ENCODE results near the gene PPP1R12B. TPM values are rescaled to one million over a fixed set of nuclear protein-coding genes. Genes with fewer than 3 reads are reported as not detected.
"Not testable (repeated sequence)": the region's sequence is repeated elsewhere in the genome, so short reads cannot be mapped to it uniquely, and the experiment has no call there.

PPP1R12B gene
- total RNA-seq, 1 donor from 2014 or later, result 79.0 TPM

DNA sequence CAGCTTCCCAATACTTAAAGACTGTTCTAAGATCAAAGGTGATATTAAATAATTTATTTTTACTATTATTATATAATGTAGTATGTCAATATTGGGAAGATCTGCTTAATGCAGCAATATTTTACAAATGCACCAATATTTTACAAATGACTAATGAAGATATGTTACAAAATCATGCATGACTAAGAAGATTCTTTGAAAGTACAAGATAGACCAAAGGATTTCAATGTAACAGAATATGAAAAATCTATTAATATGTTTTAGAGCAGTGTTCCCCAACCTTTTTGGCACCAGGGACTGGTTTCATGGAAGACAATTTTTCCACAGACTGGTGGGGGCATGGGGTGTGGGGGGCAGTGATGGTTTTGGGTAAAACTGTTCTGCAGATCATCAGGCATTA is 132.1 kb downstream of the PPP1R12B start:
- DNase-seq (ENCODE audit: low spot score), result not testable (repeated sequence)

DNA sequence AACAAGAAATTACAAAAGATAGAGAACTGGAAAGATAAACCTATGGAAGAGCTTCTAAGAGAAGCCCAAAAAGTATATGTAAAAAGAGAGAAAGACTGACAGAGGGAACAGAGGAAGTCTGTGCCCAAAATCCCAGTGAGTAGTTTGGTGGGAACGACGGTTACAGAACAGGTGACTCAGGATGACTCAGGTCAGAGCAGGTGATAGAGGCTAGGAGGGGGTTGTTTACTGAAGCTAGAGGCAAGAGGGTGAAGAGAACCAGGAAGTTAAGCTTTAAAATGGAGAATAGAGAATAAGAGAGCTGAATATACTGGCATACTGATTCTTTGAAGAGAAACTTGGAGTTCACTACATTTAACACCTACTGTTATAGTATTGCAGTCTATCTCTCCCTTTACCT is 134.9 kb downstream of the PPP1R12B start:
- DNase-seq (ENCODE audit: low spot score), result not testable (repeated sequence)

DNA sequence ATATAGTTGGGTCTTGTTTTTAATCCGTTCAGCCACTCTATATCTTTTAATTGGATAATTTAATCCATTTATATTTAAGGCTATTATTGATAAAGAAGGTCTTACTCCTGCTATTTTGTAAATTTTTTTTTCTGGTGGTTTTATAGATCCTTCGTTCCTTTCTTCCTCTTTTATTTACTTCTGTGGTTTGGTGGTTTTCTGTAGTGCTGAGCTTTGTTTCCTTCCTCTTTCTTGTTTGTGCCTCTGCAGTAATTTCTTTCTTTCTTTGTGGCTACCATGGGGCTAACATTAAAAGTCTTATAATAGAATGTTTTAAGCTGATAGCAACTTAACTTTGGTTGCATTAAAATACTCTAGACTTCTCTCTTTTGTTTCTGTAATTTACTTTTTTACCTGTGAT is 135.5 kb downstream of the PPP1R12B start:
- not testable (repeated sequence) for DNase-seq (ENCODE audit: low spot score)

DNA sequence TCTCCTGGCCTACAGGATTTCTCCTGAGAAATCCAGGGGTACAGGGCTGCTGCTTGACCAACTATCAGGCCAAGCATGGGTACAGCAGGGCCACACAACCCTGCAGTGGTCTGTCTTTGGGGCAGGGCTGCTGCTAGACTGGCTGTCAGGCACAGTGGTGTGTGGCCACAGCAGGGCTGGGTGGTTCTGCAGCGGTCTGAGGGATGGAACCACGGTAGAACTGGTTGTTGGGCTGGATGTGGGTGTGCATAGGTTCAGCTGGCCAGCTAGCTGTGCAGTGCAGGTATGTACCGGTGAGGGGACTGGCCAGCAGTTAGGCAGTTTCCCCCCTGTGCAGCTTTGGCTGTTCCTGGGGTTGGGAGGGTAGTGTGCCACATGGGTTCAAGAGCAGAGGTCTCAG is 136.3 kb downstream of the PPP1R12B start:
- not testable (repeated sequence) for DNase-seq (ENCODE audit: low spot score)

DNA sequence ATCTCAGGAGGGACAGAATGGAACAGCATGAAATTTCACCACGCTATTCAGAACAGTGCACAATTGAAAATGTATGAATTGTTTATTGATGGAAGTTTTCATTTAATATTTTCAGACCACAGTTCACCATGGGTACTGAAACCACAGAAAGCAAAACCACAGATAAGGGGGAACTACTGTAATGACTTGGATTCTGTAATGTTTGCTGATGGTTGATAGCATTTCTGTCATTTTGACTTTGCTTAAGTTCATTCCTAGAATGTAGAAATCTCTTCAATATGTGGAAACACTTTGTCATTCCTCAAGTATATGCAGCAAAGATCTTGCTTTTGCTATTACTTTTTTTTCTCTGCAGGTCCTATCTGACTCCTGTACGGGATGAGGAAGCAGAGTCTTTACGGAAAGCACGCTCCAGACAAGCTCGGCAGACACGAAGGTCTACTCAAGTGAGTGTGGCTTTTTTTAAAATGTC is 139.7 kb downstream of the PPP1R12B start:
- not testable (repeated sequence) for DNase-seq (ENCODE audit: low spot score)

DNA sequence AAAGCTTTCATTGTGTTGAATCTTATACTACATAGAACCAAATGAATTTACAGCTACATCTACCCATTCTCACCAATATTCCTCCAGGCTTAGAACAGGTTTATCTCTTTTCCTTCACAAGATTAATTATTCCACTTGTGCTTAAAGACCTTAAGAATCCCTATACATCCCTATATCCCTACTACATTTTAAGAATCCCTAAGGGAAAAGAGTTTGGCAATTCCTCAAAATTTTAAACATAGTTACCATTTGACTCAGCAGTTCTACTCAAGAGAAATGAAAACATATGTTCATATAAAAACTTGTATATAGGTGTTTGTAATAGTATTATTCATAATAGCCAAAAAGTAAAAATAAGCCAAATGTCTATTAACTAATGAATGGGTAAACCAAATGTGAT is 140.6 kb downstream of the PPP1R12B start:
- DNase-seq (ENCODE audit: low spot score), result not testable (repeated sequence)

DNA sequence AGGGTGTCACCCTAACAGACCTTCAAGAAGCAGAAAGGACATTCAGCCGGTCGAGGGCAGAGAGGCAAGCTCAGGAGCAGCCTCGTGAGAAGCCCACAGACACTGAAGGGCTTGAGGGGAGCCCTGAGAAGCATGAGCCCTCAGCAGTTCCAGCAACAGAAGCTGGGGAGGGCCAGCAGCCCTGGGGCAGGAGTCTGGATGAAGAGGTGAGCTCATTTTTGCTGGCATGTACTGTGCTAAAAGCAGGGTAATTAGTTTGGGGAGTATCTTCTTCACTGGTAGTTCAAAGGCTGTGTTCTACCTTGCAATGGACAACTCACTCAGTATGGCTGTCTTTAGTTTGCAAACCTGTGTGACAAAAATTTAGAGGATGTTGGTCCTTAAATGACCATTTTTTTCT is 144.6 kb downstream of the PPP1R12B start:
- not testable (repeated sequence) for DNase-seq (ENCODE audit: low spot score)

DNA sequence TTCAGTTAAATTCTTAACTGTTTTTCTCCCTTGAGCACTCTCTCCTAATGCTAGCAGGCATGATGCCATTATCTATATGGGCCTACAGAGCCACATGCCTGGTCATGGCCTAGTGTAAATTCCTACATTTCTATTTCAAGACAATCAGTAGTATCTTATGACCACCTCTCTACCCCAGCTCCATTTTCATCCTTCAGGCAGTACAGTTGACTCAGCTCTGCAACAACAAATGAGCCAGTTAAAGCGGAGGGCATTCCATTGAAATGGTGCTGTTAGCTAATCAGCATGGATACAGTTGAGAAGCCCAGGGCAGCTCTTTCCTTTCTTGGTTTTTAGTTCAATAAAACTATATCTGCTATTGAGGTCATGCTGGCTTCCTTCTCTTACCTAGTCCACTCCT is 150.0 kb downstream of the PPP1R12B start:
- DNase-seq (ENCODE audit: low spot score), result no peak

DNA sequence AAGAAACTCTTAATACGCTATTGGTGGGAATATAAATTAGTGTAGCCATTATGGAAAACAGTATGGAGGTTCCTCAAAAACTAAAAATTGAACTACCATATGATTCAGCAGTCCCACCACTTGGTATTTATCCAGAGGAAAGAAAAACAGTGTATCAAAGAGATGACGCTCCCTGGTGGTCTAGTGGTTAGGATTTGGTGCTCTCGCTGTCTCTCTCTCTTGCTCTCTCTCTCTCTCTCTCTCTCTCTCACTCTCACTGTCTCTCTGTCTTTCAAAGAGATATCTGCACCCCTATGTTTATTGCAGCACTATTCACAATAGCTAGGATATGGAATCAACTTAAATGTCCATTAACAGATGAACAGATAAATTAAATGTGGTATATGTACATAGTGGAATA is 151.5 kb downstream of the PPP1R12B start:
- not testable (repeated sequence) for DNase-seq (ENCODE audit: low spot score)

DNA sequence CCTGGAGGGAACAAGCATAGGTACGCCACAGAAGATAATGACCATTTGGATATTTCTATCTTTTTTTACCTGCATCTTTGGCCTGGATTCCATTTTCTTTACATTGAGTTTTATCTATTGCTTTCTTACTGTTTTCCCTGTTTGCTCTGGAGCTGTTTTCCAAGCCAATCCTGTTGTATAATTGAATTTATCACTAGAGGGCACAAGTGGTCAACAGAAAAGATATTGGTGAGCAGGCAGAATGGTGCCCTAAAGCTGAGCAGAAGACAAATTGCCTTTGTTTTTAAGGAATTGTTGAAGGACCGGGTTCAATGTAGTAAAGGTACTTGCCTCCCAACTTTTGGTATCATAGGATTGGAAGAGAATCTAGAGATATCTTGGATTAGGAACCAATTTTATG is 152.8 kb downstream of the PPP1R12B start:
- DNase-seq (ENCODE audit: low spot score), result no peak

DNA sequence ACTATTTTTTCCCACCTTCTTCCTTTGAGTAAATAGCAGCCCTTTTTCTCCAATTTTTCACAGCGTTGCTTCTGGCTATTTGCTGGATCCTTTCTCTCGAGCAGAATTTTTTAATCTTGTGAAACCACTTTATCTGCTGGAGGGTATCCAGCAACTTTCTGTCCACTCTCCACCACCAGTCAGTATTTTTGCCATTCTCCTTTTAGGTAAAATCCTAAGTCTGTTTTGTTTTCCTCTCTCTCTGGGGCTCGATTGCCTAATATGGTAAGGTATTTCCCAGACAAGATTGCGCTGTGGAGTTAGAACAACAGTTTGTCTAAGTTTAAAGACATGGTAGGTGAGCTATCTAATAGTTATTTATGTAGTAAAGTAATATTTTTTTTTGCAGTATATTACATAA is 156.9 kb downstream of the PPP1R12B start:
- DNase-seq (ENCODE audit: low spot score), result no peak

DNA sequence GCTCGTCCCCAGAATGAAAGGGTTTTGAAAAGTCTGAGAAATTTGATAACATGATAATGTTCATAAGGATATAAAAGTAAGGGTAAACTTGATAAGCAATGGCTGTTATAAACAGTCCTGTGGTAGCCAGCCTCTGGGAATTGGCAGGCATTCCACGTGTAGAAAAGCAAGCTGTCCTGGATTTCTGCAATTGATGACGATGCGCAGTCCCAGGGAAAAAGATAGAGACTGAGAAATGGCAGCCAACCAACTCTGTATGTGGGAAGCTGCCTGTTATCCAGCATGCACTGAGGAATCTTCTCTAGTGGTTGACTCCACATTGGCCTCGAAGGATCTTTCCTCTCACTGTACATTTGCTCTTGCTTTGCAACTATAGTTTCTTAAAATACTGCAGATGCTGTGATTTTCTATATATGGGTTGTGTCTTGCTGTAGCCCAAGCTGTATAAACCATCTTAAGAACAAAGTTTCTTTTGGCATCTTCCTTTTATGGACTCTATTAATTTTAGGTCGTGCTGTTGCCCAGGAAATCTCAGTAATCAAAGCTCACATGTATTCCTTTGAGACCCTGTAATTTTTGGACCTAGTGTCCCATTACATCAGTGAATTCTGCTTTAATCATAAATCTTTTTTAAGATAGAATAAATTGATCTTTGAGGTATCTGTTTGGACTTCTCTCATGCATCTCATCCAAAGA is 157.5 kb downstream of the PPP1R12B start:
- DNase-seq (ENCODE audit: low spot score), result not testable (repeated sequence)

DNA sequence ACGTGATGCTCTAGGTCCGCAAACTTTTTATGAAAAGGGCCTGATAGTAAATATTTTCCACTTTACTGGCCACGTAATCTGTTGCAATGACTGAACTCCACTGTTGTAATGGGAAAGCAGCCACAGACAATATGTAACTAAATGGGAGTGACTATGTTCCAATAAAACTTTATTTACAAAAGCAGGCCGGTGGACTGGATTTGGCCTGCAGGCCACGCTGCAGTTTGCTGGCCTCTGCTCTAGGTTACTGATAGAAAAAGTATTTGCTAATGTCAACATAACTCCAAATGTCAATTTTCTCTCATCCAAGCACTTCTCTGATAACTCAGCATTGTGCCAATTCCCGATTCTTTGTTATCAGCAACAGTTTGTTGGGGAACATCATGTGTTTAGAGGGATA is 160.4 kb downstream of the PPP1R12B start:
- not testable (repeated sequence) for DNase-seq (ENCODE audit: low spot score)

DNA sequence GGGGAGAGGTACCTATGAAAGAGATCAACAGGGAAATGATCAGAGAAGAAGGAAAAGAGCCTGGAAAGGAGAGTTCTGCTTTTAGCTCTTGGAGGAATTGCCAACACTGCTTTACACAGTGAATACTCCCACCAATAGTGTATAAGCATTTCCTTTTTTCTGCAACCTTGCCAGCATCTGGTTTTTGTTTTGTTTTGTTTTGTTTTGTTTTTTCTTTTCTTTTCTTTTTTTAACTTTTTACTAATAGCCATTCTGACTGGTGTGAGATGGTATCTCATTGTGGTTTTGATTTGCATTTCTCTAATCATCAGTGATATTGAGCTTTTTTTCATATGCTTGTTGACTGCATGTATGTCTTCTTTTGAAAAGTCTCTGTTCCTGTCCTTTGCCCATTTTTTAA is 165.4 kb downstream of the PPP1R12B start:
- DNase-seq (ENCODE audit: low spot score), result not testable (repeated sequence)

DNA sequence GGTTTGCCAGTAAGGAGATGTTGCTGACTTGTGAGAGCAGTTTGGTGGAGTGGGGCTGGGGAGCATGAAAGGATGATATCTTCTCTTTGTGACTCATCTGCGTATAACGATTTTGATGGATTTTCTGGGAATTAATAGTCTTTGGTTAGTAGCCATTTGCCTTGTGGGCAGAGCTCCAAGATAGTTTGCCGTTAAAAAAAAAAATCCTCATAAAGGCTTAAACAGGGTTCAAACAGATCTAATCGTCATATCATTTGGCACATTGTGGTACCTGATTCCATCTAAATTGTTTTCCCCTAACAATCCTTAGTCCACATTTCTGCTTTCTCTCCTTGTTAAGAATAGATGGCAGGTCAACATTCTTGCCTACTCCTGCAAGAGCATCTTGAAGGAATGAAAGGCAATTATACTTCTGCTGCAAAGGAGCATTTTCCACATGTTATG is 168.0 kb downstream of the PPP1R12B start:
- DNase-seq (ENCODE audit: low spot score), result no peak

DNA sequence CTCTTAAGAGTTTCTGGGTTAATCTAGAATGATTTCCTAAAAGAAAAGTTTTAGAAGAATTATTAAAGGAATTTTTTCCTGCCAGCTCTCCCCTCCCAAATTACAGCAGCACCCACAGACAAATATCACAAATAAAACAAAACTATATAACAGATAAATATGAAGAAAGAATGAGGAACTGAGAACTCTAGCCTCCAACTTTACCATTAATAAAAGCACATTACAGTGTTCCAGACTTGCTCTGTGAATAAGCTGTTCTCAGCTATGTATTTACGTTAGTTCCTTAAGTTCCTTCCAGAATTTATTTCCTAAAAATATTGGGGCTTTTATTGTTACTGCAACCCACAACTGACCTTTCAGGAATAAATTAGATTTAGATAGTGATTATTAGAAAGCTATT is 168.6 kb downstream of the PPP1R12B start:
- DNase-seq (ENCODE audit: low spot score), result not testable (repeated sequence)

DNA sequence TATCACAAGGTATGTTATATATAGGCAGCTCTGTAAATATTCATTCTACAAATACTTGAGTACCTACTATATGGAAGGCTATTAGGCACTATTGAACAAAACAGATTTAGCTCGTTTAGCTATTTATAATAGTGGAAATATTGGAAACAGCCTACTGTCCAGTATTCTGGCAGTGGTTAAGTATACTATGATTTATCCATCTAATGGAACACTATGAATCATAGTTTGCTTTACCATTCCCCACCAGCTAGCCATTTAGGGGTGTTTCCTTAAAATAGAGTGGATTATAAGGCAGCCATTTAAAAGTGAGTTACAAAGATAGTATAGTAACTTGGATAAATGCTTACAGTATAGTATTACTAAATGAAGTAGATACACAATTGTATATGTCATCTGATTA is 169.7 kb downstream of the PPP1R12B start:
- DNase-seq (ENCODE audit: low spot score), result not testable (repeated sequence)

DNA sequence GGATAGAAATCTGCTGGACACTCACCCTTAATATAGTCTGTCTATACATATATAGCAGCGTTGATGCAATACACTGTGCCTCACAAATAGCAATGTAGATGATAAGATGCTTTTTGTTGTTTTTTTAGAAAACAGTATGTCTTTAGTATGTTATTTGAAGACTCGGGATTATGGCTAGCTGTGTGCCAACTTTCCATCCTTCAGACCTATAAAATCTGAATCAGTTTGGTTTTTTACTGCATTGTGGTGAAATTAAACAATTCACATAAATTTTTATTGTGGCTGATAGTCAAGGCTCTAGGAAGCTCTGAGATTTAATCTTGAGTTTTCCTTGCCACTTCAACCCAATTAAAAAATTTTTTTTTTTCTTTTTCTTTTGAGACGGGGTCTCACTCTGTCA is 170.4 kb downstream of the PPP1R12B start:
- DNase-seq (ENCODE audit: low spot score), result not testable (repeated sequence)

DNA sequence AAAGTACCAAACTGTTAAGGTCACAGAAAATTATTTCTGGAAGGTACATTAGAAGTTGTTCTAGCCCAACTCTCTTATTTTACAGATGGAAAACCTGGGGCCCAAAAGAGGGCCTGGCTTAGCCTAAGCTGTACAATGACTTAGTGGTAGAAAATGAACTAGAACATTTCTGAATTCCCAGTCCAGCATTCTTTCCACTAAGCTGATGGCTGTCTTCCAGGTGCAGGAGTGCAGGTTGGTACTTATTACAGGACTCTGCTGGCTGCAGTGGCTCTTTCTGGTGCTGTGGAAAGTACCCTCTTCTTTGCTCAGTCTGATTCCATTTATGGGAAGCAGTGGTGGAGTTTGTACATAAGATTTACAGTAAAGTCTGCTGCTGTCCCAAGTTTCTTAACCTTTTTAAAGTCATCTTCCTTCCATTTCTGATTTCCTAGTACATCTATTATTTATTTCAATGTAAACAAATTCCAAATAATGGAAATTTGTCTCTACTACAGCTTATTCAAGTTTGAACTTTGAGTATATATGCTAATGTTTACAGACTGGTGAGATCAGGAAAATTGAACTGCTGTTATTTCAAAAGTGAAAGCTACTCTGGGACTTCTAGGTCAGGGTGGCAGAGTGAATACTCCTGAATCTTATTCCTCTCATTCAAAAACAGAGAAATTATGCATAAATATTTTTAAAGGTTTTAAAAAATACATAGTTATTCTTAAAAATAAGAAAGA is 171.8 kb downstream of the PPP1R12B start:
- DNase-seq (ENCODE audit: low spot score), result not testable (repeated sequence)

DNA sequence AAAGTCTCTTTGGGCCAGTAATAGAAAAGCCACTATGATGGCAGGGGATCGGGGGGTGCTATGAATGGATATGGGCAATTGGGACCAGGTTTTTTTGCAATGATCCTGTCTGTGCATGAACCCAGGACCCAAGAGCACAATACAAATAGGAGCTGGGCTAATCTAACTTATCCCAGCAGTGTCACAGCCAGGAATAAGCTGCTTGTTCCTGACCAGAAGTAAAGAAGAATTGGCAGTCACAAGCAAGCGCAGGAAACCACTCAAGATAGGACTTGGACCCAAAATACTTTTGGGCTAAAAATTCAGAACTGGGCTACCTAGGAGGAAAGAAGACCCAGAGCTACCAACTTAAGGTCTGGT is 172.3 kb downstream of the PPP1R12B start:
- DNase-seq (ENCODE audit: low spot score), result not testable (repeated sequence)

DNA sequence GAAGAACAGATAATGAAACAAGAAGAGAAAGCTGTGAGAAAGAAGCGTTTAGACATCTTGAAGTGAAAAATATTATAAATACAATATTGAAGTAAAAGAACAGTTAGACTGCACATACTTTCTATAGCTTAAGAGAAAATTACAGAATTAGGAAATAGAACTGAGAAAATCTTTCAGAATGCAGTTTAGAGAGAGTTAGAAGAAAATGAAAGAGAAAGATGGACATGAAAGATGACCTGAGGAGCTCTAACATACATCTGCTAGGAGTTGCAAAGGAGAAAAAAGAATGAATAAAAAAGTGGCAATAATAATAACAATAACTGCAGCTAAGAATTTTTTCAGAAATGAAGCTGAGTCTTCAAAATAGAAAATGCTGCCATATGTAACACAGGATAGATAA is 173.0 kb downstream of the PPP1R12B start:
- DNase-seq (ENCODE audit: low spot score), result not testable (repeated sequence)

DNA sequence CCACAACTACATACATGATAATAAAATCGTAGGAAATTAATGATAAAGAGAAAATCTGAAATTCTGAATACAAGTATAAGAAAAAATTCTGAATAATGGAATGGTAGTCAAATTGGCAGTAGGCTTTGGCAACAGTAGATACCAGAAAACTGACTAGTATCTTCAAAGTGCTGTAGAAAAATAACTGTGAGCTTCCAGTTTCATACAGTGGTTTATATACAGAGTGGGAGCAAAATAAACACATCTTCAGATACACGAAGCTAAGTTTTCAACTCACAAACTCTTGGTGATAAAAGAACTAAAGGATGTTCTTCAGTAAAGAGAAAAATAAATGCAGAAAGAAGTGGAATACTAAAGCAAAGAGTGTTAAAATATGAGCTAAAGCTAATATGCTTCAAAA is 173.4 kb downstream of the PPP1R12B start:
- DNase-seq (ENCODE audit: low spot score), result no peak

DNA sequence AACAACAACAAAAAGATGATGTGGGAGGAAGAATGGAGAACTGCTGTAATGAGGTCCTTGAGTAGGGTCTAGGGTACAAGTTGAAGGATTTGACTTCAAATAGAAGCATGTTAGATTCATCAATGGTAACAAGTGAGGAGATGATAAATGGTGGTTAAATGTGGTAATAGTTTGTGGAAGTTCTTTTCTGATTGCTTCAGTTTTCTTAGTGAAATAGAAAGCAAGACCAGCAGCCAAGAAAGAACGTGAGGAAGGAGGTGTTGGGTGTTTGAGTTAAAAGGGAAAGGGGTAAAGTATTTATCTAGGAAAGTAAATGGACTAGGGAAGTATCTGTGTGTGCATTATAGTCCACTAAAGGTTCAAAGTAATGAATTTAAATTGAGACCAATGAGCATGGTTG is 177.6 kb downstream of the PPP1R12B start:
- not testable (repeated sequence) for DNase-seq (ENCODE audit: low spot score)
